B cell (primary cell): ENCODE measurements around the gene APBA2. TPM values are rescaled to one million over a fixed set of nuclear protein-coding genes. Genes with fewer than 3 reads are reported as not detected.

Experiments
- ATAC-seq: fragments of 200-7000 bp; cut with Tn5 transposase; one replicate; pipeline ENCODE4 v1.10.0; 2021; ENCODE audit warnings: low read depth, mild to moderate bottlenecking, moderate number of reproducible peaks, moderate library complexity
- CTCF ChIA-PET: fragments of 350-600 bp; sonication (Branson Sonifier 250); formaldehyde crosslinking; loops from one replicate; lab custom pipeline; 2021; ENCODE audit warnings: antibody characterized with exemption, inconsistent platforms; lab: Charles Lee
- POLR2A ChIA-PET: fragments of 350-600 bp; sonication (Branson Sonifier 250); formaldehyde crosslinking; loops from one replicate; lab custom pipeline; 2021; ENCODE audit warnings: antibody characterized with exemption; lab: Charles Lee
- DNase-seq: peaks from one replicate; pipeline ENCODE4 v3.0.0; 2013
- H2AFZ ChIP-seq: 2 replicates; pipeline ENCODE4 v1.6.1; 2012; ENCODE audit warnings: mild to moderate bottlenecking, low read depth, low read length; ENCODE audit not compliant: insufficient read depth, poor library complexity, severe bottlenecking
- H3K27ac ChIP-seq, 2 donors: 1 replicate in 1 of 2; 2 replicates in 1 of 2; pipeline ENCODE4 v1.5.1; 2012 to 2013; ENCODE audit warnings: low read length in 2 of 2, mild to moderate bottlenecking in 2 of 2, moderate library complexity in 1 of 2
- H3K27me3 ChIP-seq, 4 experiments: fragments of 200-600 bp in 1 of 4; sonication (generic) in 1 of 4; replicated peaks in 1 of 4; 1 replicate in 2 of 4; 2 replicates in 2 of 4; pipeline versions ENCODE4 v1.6.1 to v1.7.0; 2013 to 2016; ENCODE audit warnings: low read length in 3 of 4, mild to moderate bottlenecking in 2 of 4, mixed read lengths in 1 of 4, moderate library complexity in 1 of 4; ENCODE audit not compliant: insufficient read depth in 4 of 4, control insufficient read depth in 3 of 4; ENCODE audit errors: control extremely low read depth in 1 of 4
- H3K36me3 ChIP-seq, 2 experiments: replicated peaks in 1 of 2; 1 replicate in 1 of 2; 2 replicates in 1 of 2; pipeline versions ENCODE4 v1.6.1 to v1.7.1; 2013; ENCODE audit warnings: low read length in 1 of 2; ENCODE audit not compliant: insufficient read depth in 2 of 2, control insufficient read depth in 1 of 2; ENCODE audit errors: control extremely low read depth in 1 of 2, extremely low read depth in 1 of 2
- H3K4me1 ChIP-seq, 2 donors: fragments of 200-600 bp in 1 of 2; sonication (generic) in 1 of 2; 1 replicate in 1 of 2; 2 replicates in 1 of 2; pipeline versions ENCODE4 v1.5.1 to v1.6.1; 2013 to 2017; ENCODE audit warnings: low read length in 2 of 2; ENCODE audit not compliant: control insufficient read depth in 2 of 2, insufficient read depth in 2 of 2
- H3K4me2 ChIP-seq: replicated peaks from 2 replicates; pipeline ENCODE3; 2012; ENCODE audit warnings: mild to moderate bottlenecking, low read depth, low read length; ENCODE audit not compliant: poor library complexity, severe bottlenecking
- H3K4me3 ChIP-seq, 5 experiments: fragments of 200-600 bp in 1 of 5; sonication (generic) in 1 of 5; 1 replicate in 3 of 5; 2 replicates in 2 of 5; pipeline versions ENCODE4 v1.5.1 to v1.7.0; 2011 to 2016; ENCODE audit warnings: low read length in 4 of 5, mild to moderate bottlenecking in 4 of 5, low read depth in 2 of 5, control low read depth in 1 of 5, moderate library complexity in 1 of 5; ENCODE audit not compliant: insufficient read depth in 1 of 5; ENCODE audit errors: control extremely low read depth in 1 of 5, extremely low read depth in 1 of 5
- H3K79me2 ChIP-seq: fragments of 200-600 bp; sonication (generic); one replicate; pipeline ENCODE4 v1.6.0; 2016; ENCODE audit warnings: low read length; ENCODE audit not compliant: control insufficient read depth, insufficient read depth
- H3K9ac ChIP-seq: fragments of 200-600 bp; sonication (generic); 2 replicates; pipeline ENCODE4 v1.6.1; 2017; ENCODE audit warnings: mild to moderate bottlenecking, low read length, moderate library complexity
- H3K9me3 ChIP-seq, 3 donors: one replicate each; pipeline versions ENCODE4 v1.6.1 to v1.7.1; 2013; ENCODE audit warnings: low read length in 2 of 3; ENCODE audit not compliant: control insufficient read depth in 2 of 3, insufficient read depth in 1 of 3; ENCODE audit errors: control extremely low read depth in 1 of 3
- H4K20me1 ChIP-seq: 2 replicates; pipeline ENCODE4 v1.6.0; 2012; ENCODE audit warnings: mild to moderate bottlenecking, low read length; ENCODE audit not compliant: insufficient read depth, control insufficient read depth, poor library complexity, severe bottlenecking
- H3K27ac Mint-ChIP-seq: one replicate; pipeline ENCODE4 v1.8.0; 2021; ENCODE audit warnings: mixed read lengths
- H3K27me3 Mint-ChIP-seq: one replicate; pipeline ENCODE4 v1.8.0; 2021; ENCODE audit warnings: mixed read lengths
- H3K4me1 Mint-ChIP-seq: one replicate; pipeline ENCODE4 v1.8.0; 2021; ENCODE audit warnings: mixed read lengths
- H3K4me3 Mint-ChIP-seq: one replicate; pipeline ENCODE4 v1.8.0; 2021; ENCODE audit warnings: mixed read lengths
- H3K9me3 Mint-ChIP-seq: one replicate; pipeline ENCODE4 v1.8.0; 2022; ENCODE audit warnings: mixed read lengths; ENCODE audit not compliant: insufficient read depth
- EZH2 ChIP-seq: IDR thresholded peaks from 2 replicates; pipeline ENCODE4 v1.6.1; 2012; ENCODE audit warnings: borderline replicate concordance, low read depth, mild to moderate bottlenecking, moderate library complexity, low read length; ENCODE audit not compliant: insufficient read depth, poor library complexity, severe bottlenecking
- WGBS: methylation state at CpG from one replicate; pipeline ENCODE4 v1.1.5; 2013; ENCODE audit warnings: missing lambda C conversion rate; ENCODE audit not compliant: insufficient coverage; 5-methylcytosine and 5-hydroxymethylcytosine counted together
- intact Hi-C: fragments of 100-400 bp; cut with micrococcal nuclease; formaldehyde crosslinking; loops from one replicate; pipeline ENCODE4 v1.10.0; 2022
- polyA plus RNA-seq: library from polyadenylated mRNA; depleted of rRNA; stranded (reverse); fragments of >200 nt; gene quantifications from 2 replicates; pipeline ENCODE4 v1.2.3, GENCODE V29; 2012
- total RNA-seq, 2 donors: library from RNA; stranded (reverse); fragments of 120-200 nt in 1 of 2; gene quantifications; 1 replicate in 1 of 2; 2 replicates in 1 of 2; pipeline versions ENCODE4 v1.2.3 to v1.2.4, GENCODE V29; 2013 to 2022
- TF ChIP-seq, protein P1 (sequence below): fragments of 200-600 bp; IDR thresholded peaks from one replicate; pipeline ENCODE4 v1.8.0; 2022; ENCODE audit warnings: antibody characterized with exemption, mild to moderate bottlenecking

The APBA2 gene
- total and polyA plus RNA-seq, 2 donors (not counting 1 experiment from before 2014, with no cell fraction given), result 0.19 TPM; not detected in 1

DNA sequence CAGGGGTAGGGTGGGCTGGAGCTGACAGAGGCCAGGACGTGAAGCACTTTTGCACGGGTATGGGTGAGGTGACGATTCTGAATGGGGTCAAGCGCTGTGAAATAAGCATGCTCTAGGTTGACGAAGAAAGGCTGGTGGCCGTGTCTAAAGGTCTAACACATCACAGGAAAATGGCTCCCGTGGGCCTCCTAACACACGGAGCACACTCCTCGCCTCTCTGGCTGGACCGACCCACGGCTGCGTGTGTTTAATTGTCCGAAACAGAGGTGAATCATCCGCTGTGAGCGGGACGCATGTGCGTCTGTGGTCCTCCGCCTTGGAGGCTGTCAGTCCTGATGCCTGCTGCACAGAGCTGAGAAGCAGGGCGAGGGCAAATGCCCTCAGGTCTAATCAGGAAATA is 253.3 kb downstream of the APBA2 start:
- H3K27me3 ChIP-seq, result peaks cover 0 to 10% (median 0%) of the 10 kb centered on the region in 4 experiments
- H3K9me3 Mint-ChIP-seq, result no peaks in the 10 kb centered on the region
- no peak overlapping the region for H2AFZ ChIP-seq
- DNase-seq, result no peak
- H3K27ac ChIP-seq, result no peak overlapping the region
- no peaks in the 10 kb centered on the region for H4K20me1 ChIP-seq
- H3K27ac Mint-ChIP-seq, result no peak overlapping the region
- peaks cover 2% of the 10 kb centered on the region for H3K4me1 Mint-ChIP-seq
- peaks cover 38% of the 10 kb centered on the region for H3K27me3 Mint-ChIP-seq
- WGBS, result 90% methylated on average over 17 of the region's 19 CpGs
- no peak overlapping the region for H3K9ac ChIP-seq
- no peak overlapping the region for H3K4me3 ChIP-seq
- H3K36me3 ChIP-seq, result no peaks in the 10 kb centered on the region
- no peaks in the 10 kb centered on the region for H3K79me2 ChIP-seq
- intact Hi-C loops, result no loop called here
- no peak overlapping the region for H3K4me2 ChIP-seq
- no peak overlapping the region for H3K4me3 Mint-ChIP-seq
- ATAC-seq, result no peak
- POLR2A ChIA-PET, result no interaction called here
- peaks cover 0 to 4% of the 10 kb centered on the region in 2 donors for H3K4me1 ChIP-seq
- CTCF ChIA-PET, result interaction anchor here (1.1 to 1.9 kb wide), 2 partner anchors 9 to 24 kb away, joined by 4 to 5 read pairs; no protein-coding TSS in a partner anchor
- TF ChIP-seq, protein P1, sequence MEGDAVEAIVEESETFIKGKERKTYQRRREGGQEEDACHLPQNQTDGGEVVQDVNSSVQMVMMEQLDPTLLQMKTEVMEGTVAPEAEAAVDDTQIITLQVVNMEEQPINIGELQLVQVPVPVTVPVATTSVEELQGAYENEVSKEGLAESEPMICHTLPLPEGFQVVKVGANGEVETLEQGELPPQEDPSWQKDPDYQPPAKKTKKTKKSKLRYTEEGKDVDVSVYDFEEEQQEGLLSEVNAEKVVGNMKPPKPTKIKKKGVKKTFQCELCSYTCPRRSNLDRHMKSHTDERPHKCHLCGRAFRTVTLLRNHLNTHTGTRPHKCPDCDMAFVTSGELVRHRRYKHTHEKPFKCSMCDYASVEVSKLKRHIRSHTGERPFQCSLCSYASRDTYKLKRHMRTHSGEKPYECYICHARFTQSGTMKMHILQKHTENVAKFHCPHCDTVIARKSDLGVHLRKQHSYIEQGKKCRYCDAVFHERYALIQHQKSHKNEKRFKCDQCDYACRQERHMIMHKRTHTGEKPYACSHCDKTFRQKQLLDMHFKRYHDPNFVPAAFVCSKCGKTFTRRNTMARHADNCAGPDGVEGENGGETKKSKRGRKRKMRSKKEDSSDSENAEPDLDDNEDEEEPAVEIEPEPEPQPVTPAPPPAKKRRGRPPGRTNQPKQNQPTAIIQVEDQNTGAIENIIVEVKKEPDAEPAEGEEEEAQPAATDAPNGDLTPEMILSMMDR, result no peak
- no peak for TF ChIP-seq EZH2
- no peaks in the 10 kb centered on the region for H3K9me3 ChIP-seq

DNA sequence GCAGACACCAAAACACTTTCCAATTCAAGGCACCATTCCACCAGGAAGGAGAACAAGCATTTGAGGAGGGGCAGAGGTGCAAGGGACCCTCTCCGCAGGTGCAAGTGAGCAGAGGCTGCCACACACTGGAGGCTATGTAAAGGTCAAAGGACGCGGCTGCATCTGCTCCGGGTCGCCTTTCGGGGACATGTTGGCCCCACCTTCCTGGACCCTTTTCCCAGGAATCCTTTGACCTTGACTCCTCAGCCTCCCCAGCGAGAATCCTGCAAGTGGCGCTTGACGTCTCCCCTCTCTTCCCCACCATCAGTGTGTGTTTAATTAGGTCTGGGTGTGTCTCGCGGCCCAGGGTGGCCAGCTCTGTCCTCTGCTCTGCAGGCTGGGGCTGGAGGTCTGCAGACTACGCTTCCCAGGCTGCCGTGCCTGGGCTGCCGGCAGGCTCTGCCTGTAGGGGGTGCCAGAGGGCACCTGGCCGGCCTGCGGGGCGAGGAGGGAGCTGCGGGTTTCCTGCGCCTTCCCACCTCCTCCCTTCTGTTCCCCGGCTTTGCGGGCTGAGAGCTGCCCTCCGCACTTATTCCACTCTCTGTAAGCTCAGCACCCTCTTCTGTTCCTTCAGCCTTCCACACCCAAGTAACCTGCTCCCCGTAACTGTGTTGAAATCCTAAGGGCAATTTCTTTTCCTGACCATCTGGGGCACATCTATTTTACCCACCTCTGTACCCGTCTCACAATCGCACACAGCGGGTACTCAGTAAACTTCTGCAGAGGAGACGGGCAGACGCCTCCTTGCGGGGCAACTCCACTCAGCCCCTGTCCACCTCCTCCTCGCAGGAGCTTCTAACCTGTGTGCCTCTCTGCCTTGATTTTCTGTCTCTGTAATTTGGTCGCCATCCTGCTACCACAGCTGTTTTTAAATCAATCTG is 254.0 kb downstream of the APBA2 start:
- DNase-seq (peak; percentile 35), ATAC-seq (peak; percentile 49)
- H3K4me1 ChIP-seq, result peaks cover 0 to 4% of the 10 kb centered on the region in 2 donors
- H4K20me1 ChIP-seq, result no peaks in the 10 kb centered on the region
- H3K4me3 ChIP-seq, result no peak overlapping the region
- no peak overlapping the region for H3K27ac ChIP-seq
- H3K36me3 ChIP-seq, result no peaks in the 10 kb centered on the region
- H3K9me3 ChIP-seq, result no peaks in the 10 kb centered on the region
- POLR2A ChIA-PET, result no interaction called here
- TF ChIP-seq, protein P1, result peak; percentile 69
- no peak for TF ChIP-seq EZH2
- Mint-ChIP-seq H3K27me3 (peaks cover 40% of the 10 kb centered on the region), H3K4me3 (no peak overlapping the region), H3K27ac (no peak overlapping the region), H3K4me1 (peaks cover 2% of the 10 kb centered on the region), H3K9me3 (no peaks in the 10 kb centered on the region)
- peak overlapping the region; percentile 33 for H2AFZ ChIP-seq
- H3K4me2 ChIP-seq, result no peak overlapping the region
- peaks cover 0 to 10% (median 0%) of the 10 kb centered on the region in 4 experiments for H3K27me3 ChIP-seq
- CTCF ChIA-PET, result interaction anchor here (0.7 to 1.9 kb wide), 7 partner anchors 9 to 935 kb away, joined by 3 to 5 read pairs (median 3); no protein-coding TSS in a partner anchor
- intact Hi-C loops, result no loop called here
- no peak overlapping the region for H3K9ac ChIP-seq
- WGBS, result 29% methylated on average over 28 of the region's 31 CpGs
- H3K79me2 ChIP-seq, result no peaks in the 10 kb centered on the region
